Loucy (cell line): ENCODE measurements around the gene GABRG3.

Source experiments
- H2AFZ ChIP-seq: fragments of 200-600 bp; sonication (generic); 2 replicates; pipeline ENCODE4 v1.6.0; 2016; ENCODE audit warnings: antibody characterized with exemption, mild to moderate bottlenecking, low read length, moderate library complexity
- H3F3A ChIP-seq: fragments of 200-600 bp; 2 replicates; pipeline ENCODE4 v1.6.0; 2016; ENCODE audit warnings: antibody characterized with exemption, low read depth, mild to moderate bottlenecking
- H3K27me3 ChIP-seq: fragments of 200-600 bp; sonication (generic); 2 replicates; pipeline ENCODE4 v1.6.1; 2014; ENCODE audit warnings: low read length, mild to moderate bottlenecking; ENCODE audit not compliant: insufficient read depth, poor library complexity, severe bottlenecking
- H3K36me3 ChIP-seq: fragments of 200-600 bp; sonication (generic); 2 replicates; pipeline ENCODE4 v1.6.1; 2016; ENCODE audit warnings: low read length; ENCODE audit not compliant: insufficient read depth
- H3K4me1 ChIP-seq: fragments of 200-600 bp; sonication (generic); 2 replicates; pipeline ENCODE4 v1.5.1; 2014; ENCODE audit warnings: low read length, mild to moderate bottlenecking; ENCODE audit not compliant: insufficient read depth, poor library complexity, severe bottlenecking
- H3K4me2 ChIP-seq: fragments of 200-600 bp; sonication (generic); 2 replicates; pipeline ENCODE4 v1.6.0; 2014; ENCODE audit warnings: antibody characterized with exemption, low read length, low read depth, mild to moderate bottlenecking; ENCODE audit not compliant: poor library complexity, severe bottlenecking
- H3K4me3 ChIP-seq: fragments of 200-600 bp; sonication (generic); 2 replicates; pipeline ENCODE4 v1.5.1; 2014; ENCODE audit warnings: low read length, mild to moderate bottlenecking, mixed read lengths; ENCODE audit not compliant: poor library complexity, severe bottlenecking
- H3K79me2 ChIP-seq: fragments of 200-600 bp; sonication (generic); 2 replicates; pipeline ENCODE4 v1.6.1; 2014; ENCODE audit warnings: low read length; ENCODE audit not compliant: insufficient read depth
- H3K9ac ChIP-seq: fragments of 200-600 bp; sonication (generic); 2 replicates; pipeline ENCODE4 v1.6.0; 2014; ENCODE audit warnings: mild to moderate bottlenecking, low read depth, low read length, moderate library complexity; ENCODE audit not compliant: poor library complexity, severe bottlenecking
- H3K9me2 ChIP-seq: fragments of 200-600 bp; sonication (generic); replicated peaks from 2 replicates; pipeline ENCODE4 v1.6.1; 2016; ENCODE audit warnings: low read depth, low read length, mixed read lengths
- H3K9me3 ChIP-seq: fragments of 200-600 bp; sonication (generic); 2 replicates; pipeline ENCODE4 v1.6.1; 2014; ENCODE audit warnings: mild to moderate bottlenecking, antibody characterized with exemption, low read length, low read depth; ENCODE audit not compliant: insufficient read depth
- H4K20me1 ChIP-seq: fragments of 200-600 bp; sonication (generic); 2 replicates; pipeline ENCODE4 v1.6.0; 2014; ENCODE audit warnings: antibody characterized with exemption, low read length, mild to moderate bottlenecking; ENCODE audit not compliant: insufficient read depth, poor library complexity, severe bottlenecking
- CTCF ChIP-seq: fragments of 200-600 bp; sonication (generic); conservative IDR thresholded peaks from 2 replicates; pipeline ENCODE4 v1.5.1; 2014; ENCODE audit warnings: mild to moderate bottlenecking, antibody characterized with exemption, low read length
- EZH2phosphoT487 ChIP-seq: fragments of 200-600 bp; IDR thresholded peaks from 2 replicates; pipeline ENCODE4 v1.6.1; 2018; ENCODE audit warnings: antibody characterized with exemption, mild to moderate bottlenecking, moderate library complexity, borderline replicate concordance

The GABRG3 gene

GRCh38 chr15:27535445-27536129 lies 564.6 kb downstream of the GABRG3 start:
- TF ChIP-seq EZH2phosphoT487, result no peak
- no peak for TF ChIP-seq CTCF
- H3K9ac ChIP-seq, result no peak overlapping the region
- no peaks in the 10 kb centered on the region for H3K27me3 ChIP-seq
- no peak overlapping the region for H2AFZ ChIP-seq
- no peaks in the 10 kb centered on the region for H3K4me1 ChIP-seq
- H3K36me3 ChIP-seq, result no peaks in the 10 kb centered on the region
- H3K9me3 ChIP-seq, result peaks cover 3% of the 10 kb centered on the region; the same call in 1 of the 2 replicates
- H3K9me2 ChIP-seq, result no peaks in the 10 kb centered on the region
- no peaks in the 10 kb centered on the region for H4K20me1 ChIP-seq
- no peak overlapping the region for H3K4me3 ChIP-seq
- H3K4me2 ChIP-seq, result no peak overlapping the region
- no peaks in the 10 kb centered on the region for H3F3A ChIP-seq
- H3K79me2 ChIP-seq, result no peaks in the 10 kb centered on the region

- no peaks in the 10 kb centered on the region for H3K4me1 ChIP-seq
- no peak overlapping the region for H3K9ac ChIP-seq
- no peak overlapping the region for H3K4me2 ChIP-seq
- no peaks in the 10 kb centered on the region for H3K9me2 ChIP-seq
- H2AFZ ChIP-seq, result no peak overlapping the region
- H3F3A ChIP-seq, result no peaks in the 10 kb centered on the region
- H4K20me1 ChIP-seq, result no peaks in the 10 kb centered on the region
- no peak for TF ChIP-seq CTCF
- TF ChIP-seq EZH2phosphoT487, result no peak
- no peaks in the 10 kb centered on the region for H3K79me2 ChIP-seq
- H3K36me3 ChIP-seq, result no peaks in the 10 kb centered on the region
- no peak overlapping the region for H3K4me3 ChIP-seq
- peaks cover 3% of the 10 kb centered on the region; the same call in 1 of the 2 replicates for H3K9me3 ChIP-seq
- H3K27me3 ChIP-seq, result no peaks in the 10 kb centered on the region
Observed at GRCh38 chr15:27538325-27538724, 567.3 kb downstream of the GABRG3 start.

- Histone ChIP-seq H2AFZ (no peak overlapping the region), H3K4me1 (no peaks in the 10 kb centered on the region), H3K4me2 (no peak overlapping the region), H3K9ac (no peak overlapping the region), H3K27me3 (no peaks in the 10 kb centered on the region), H3K4me3 (no peak overlapping the region), H3K79me2 (no peaks in the 10 kb centered on the region), H3K9me2 (no peaks in the 10 kb centered on the region), H3F3A (no peaks in the 10 kb centered on the region), H3K36me3 (no peaks in the 10 kb centered on the region), H4K20me1 (no peaks in the 10 kb centered on the region), H3K9me3 (no peaks in the 10 kb centered on the region; the same call in 1 of the 2 replicates)
- TF ChIP-seq CTCF, result no peak
- no peak for TF ChIP-seq EZH2phosphoT487
Observed at GRCh38 chr15:27541581-27541980, 570.6 kb downstream of the GABRG3 start.
